GM10847 (cell line): ENCODE measurements around the gene VSX2.

Source experiments
- POLR2A ChIP-seq: IDR thresholded peaks from 2 replicates; pipeline ENCODE4 v1.6.1; 2011; ENCODE audit not compliant: insufficient read length; ENCODE audit errors: extremely low read depth

The VSX2 gene

DNA sequence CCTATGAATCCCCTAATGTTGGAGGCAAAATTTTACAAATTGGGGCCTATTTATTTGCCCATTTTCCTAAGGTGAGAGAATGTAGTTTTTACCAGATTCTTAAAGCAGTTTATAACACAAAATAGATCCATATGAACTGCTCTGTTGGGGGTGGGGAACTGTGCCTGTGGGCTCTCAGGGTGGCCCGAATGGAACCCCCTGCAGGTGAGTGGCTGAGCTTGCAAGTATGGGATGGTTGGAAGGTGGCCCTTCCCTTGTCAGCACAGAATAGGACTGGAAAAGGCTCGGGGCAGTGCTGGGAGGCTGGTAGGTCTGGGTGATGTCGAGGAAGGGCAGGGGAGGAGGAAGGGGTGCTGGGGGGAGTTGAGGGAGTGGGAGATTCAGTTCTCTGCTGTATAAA is 4.9 kb downstream of the VSX2 start:
- TF ChIP-seq POLR2A, result no peak

DNA sequence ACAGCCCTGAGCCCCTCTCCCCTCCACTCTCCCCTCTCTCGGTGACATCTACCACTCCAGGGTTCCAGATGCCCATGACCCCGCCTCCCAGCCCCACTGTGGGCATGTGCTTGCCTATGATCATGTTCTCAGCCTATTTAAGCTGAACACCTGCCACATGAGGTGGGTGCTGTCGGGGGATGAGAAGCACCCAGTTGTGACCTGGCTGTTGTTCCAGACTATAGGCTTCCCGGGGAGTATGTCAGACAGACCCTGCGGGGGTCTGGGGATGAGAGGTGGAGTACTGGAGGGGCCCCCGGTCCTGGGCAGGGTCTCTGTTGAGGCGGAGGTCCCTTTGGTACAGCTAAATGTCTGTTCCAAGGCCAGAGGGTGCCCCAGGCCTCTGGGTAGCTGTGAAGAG is 6.0 kb downstream of the VSX2 start:
- TF ChIP-seq POLR2A, result no peak

DNA sequence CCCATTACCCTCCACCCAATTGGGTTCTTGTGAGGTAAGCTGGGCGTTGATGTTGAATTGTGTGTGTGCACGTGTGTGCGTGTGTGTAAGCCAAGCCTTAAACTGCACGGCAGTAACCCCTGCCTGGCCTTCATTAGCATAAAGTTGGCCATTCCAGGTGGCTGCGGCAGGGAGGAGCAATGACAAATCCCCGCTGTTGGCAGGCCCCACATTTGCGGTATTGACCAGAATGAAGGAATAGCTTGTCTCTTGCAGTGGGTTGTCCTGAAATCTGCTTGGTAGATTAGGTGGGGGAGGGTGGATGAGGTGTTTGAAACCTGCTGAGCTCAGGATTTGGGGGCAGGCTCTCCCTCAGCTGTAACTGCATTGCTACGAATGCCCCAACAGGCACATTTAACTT is 7.3 kb downstream of the VSX2 start:
- no peak for TF ChIP-seq POLR2A

DNA sequence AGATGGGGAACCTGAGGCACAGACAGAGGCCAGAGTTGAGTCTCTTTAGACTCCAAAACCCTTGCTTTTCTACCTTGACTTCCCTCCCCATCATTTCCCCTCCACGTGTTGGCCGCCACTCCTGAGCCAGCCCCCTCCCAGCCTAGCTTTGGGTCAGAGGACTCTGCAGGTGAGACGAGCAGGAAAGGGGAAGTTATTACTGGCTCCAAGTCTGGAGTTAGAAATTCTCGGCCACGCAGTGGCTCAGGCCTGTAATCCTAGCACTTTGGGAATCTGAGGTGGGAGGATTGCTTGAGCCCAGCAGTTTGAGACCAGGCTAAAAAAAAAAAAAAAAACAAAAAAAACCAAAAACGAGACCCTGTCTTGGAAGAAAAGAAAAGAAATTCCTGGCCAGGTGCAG is 8.8 kb downstream of the VSX2 start:
- no peak for TF ChIP-seq POLR2A

DNA sequence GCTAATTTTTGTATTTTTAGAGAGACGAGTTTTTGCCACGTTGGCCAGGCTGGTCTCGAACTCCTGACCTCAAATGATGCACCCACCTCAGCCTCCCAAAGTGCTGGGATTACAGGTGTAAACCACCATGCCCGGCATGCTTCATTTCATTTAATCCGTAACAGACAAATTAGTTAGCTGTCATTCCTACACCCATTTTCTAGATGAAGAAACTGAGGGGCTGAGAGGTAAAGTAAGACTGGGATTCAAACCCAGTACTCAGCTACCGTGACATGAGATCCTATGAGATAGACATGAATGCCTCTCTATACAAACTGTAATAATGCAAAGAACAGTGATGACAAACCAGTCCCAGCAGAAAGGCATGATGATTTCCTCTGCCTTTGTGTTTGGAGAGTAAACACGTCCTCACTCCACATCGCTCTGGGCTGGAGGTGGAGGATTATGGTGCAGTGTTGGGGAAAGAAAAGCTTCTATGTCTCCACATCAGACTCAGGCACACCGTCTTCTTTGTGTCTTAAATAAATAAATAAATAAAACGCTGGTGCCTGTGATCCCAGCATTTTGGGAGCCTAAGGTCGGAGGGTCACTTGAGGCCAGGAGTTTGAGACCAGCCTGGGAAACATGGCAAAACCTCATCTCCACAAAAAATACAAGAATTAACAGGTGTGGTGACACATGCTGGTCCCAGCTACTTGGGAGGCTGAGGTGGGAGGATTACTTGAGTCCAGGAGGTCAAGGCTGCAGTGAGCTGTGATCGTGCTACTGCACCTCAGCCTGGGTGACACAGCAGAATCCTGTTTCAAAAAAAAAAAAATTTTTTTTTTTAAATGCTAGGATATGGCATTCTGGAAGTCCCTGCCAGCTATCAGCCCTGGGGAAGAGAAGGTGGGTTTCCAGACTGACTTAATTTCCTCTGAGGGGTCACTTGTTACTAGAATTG is 10.5 kb downstream of the VSX2 start:
- TF ChIP-seq POLR2A, result no peak

DNA sequence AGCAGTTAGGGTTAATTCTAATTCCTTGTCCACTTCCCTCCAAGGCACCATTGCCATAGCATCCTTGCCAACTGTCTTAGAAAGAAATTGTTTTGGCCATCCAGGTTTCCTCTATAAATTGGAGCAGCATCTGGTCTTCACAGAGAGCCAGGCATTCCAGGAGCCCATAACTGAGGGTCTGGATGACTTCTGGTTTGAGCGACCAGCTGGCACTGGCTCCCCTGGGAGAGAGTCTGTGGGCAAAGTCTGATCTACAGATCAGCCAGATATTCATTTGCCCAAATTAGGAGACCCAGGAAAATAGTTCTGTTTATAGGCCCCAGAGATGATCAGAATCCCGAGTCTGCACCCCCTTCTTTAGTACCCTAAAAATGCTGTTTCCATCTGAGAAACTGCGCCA is 16.0 kb downstream of the VSX2 start:
- TF ChIP-seq POLR2A, result no peak

DNA sequence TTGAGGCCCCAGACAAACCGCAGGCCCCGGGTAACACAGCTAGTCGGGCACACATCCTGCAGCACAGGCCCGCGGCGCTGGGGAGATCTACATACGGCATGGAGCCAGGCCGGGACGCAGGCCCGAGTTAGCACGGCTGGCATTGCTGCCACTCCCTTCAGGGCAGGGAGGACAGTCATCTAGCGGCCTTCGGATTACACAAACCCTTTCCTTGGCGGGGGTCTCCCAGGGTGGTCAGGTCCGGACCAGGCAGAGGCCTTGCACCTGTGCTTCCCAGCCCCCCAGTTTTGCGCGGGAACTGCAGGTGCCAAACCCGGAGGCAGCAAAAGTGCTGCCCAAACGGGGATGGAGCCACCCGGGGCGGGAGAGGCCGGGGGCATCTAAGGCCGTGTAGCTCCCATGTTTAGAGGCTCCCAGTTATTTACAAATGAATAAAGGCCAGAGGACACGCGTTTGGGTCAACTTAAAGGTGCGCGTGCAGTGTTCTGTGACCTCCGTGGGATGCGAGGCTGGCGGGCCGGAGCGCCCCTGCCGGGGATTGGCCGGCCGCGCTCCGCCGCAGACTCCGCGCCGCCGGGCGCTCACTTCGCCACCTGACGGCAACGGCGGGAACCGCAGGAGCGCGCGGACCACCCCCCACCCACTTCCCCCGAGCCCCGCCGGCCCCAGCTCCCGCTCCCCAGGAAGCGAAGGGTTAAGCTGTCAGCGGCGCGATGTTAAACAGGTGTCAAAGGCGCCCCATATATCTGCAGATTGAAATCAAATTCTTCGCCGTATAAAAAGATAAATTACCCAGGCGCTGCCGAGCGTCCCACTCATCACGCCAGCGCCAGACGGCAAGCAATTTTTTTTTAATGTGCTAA is 18.1 kb downstream of the VSX2 start:
- no peak for TF ChIP-seq POLR2A

DNA sequence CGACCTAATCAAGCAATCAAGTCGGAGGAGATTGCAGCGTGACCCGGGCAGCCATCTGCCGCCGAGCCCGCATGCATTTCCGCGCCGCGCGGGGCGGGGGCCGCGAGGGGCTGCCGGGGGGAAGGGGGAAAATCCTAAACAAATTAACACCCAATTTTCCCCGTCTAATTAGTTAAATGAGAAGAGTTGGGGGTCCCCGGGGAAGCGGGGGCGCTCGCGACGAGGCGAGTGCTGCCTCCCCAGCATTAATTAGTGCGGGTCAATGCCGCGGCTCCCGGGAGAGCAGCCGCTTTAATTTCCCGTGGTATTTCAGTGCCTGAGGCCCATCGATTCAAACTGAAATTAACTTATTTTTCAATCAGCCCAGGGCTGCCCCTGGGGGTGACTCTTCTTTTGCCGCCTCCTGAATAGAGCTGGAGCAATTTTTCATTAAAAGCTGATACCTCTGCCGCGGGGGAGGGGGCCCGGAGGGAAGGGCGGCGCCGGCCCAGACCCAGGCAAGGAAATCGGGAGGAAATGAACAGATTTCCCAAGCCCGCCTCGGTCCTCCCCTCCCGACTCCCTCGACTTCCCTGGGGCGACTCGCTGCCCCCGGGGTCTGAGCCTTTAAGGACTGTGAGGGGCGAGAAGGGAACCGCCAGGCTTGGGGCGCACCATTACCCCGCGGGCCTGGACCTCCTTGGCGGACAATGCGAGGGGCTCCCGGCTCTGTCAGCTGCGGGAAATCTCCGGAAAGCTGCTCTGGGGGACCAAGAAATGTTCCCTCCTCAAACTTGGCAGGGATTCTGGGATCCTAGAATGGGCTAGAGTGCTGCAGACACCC is 18.9 kb downstream of the VSX2 start:
- TF ChIP-seq POLR2A, result no peak

DNA sequence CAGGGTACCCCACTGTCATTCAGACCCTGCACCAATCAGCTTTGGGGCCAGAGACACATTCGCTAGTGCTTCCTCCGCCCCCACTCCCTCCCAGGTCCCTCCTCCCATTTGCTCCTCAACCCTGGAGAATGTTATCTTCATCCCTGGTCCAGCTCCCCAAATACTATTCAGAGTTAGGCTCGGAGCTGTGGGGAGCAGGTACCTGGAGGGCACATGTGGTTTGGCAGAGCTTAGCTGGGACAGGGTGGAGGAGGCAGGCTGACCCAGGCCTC is 19.5 kb downstream of the VSX2 start:
- no peak for TF ChIP-seq POLR2A

DNA sequence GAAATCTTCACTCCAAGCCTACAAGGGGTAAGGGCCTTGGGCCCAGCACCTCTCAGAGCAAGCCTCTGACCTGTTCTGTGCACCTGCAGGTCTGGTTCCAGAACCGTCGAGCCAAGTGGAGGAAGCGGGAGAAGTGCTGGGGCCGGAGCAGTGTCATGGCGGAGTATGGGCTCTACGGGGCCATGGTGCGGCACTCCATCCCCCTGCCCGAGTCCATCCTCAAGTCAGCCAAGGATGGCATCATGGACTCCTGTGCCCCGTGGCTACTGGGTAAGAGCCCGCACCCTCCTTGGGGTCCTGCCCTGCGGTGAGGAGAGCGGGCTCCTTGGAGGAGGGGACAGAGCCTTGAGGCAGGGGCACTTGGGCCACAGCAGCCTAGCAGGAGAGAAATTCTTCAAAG is 20.3 kb downstream of the VSX2 start:
- no peak for TF ChIP-seq POLR2A

DNA sequence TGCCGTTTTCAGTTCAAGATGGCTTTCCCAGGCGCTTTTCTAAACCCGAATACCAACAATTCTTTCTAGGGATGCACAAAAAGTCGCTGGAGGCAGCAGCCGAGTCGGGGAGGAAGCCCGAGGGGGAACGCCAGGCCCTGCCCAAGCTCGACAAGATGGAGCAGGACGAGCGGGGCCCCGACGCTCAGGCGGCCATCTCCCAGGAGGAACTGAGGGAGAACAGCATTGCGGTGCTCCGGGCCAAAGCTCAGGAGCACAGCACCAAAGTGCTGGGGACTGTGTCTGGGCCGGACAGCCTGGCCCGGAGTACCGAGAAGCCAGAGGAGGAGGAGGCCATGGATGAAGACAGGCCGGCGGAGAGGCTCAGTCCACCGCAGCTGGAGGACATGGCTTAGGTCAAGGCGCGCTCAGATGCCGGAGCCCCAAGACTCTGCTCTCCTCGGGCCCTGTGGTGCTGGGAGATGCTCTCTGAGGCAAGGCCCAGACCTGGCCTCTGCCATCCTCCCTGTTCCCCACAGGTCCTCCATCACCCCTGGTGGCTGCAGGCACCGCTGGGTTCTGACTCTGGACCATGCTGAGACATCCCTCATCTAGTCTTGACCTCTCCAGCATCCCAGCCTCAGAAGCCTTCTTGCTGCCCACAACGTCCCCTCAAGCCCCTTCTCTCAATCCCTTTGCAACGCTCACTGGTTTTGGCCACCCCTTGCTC is 21.4 kb downstream of the VSX2 start:
- TF ChIP-seq POLR2A, result no peak

DNA sequence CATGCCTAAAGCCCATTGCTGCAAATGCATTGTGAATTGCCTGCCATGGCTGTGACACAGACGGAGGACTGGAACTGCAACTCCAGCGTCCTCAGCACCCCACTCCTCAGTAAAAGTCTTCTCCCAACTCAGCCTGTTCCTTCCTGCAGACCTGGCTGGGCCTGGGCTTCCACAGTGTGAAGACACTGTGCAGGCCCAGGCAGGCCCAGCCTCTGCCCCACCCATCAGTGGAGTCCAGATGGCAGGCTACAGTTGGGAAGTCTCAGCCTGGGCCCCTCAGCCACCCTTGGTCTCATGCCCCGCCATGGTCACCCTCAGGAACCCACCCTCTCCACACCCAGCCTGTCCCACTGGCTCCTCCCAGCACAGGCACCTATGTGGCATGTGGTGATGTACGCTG is 22.0 kb downstream of the VSX2 start:
- no peak for TF ChIP-seq POLR2A

DNA sequence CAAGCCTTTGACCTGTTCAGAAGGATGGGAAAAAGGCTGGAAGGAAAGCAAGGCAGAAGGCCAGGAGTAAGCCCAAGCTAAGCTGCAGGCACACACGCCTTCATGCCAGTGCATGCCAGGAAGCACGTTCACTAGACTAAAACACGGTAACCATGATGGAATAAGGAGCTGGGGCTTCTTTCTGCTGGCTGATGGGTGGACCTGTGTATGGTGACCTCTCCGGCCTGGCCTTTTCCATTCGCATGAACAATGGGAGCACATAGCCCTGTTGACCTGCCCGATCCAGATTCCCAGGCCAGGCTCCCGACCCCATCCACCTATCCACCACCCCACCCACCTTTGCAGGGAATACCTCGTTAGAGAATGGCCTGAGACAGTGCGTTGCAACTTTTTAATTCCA is 22.8 kb downstream of the VSX2 start:
- TF ChIP-seq POLR2A, result no peak

DNA sequence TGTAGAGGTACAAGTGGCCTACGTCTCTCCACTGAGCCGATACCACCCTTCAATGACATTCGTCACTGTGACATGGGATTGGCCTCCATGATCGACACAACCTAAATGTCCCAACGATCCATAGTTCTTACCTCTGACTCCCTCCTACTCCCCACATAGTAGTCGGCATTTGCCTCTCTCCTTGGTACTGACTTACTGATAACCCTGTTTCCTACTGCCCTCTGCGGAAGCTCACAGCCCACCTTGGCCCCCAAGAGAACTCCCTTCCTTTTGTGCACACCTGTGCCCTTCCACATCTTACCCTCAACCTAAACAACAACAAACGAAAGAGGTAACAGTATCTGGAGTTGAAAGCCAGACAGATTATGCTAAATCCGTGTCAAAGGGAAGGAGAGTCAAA is 23.9 kb downstream of the VSX2 start:
- TF ChIP-seq POLR2A, result no peak

DNA sequence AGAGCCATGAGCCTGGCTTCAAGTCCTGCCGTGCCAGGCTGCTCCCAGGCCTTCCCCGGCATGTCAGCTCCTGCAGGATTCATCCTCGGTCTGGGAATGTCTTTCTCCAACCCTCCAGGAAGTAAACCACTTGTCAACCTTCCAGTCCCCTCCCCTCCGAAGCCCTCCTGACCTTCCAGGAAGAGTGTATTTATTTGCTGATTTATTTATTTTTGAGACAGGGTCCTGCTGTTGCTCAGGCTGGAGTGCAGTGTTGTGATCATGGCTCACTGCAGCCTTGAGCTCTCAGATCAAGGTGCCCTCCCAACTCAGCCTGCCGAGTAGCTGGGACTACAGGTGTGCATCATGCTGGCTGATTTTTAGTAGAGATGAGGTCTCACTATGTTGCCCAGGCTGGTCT is 24.7 kb downstream of the VSX2 start:
- TF ChIP-seq POLR2A, result no peak
